Measurements from ENCODE around the gene MLST8.

- TF ChIP-seq GATA3 (IDR thresholded peaks at IDR 0.05; ENCODE audit: low read depth, low read length) (no peak), GATA2 (IDR thresholded peaks at IDR 0.05; ENCODE audit: low read depth, low read length) (no peak)
These were observed 41.9 kb upstream of the MLST8 start for GRCh38 chr16:2163211-2163881.
